A549 (cell line): ENCODE measurements around the gene USP2.

Experiments
- CTCF ChIP-seq: fragments of >200 bp; sonication (Bioruptor Twin); formaldehyde crosslinking; IDR thresholded peaks from 3 replicates; pipeline ENCODE4 v1.5.1; 2016
- EP300 ChIP-seq, 2 experiments: fragments of >200 bp; sonication (Bioruptor Twin); formaldehyde crosslinking; IDR thresholded peaks; 2 replicates in 1 of 2; 3 replicates in 1 of 2; pipeline ENCODE4 v1.6.1; 2016 to 2017
- MYC ChIP-seq: IDR thresholded peaks from 2 replicates; pipeline ENCODE4 v1.6.1; 2012; ENCODE audit warnings: mild to moderate bottlenecking, inconsistent platforms, low read length, improper control_type of control experiment, borderline replicate concordance
- RAD21 ChIP-seq, 2 experiments: fragments of >200 bp in 1 of 2; sonication (Bioruptor Twin) in 1 of 2; formaldehyde crosslinking in 1 of 2; IDR thresholded peaks in 1 of 2; conservative IDR thresholded peaks in 1 of 2; 2 replicates in 1 of 2; 3 replicates in 1 of 2; pipeline ENCODE4 v1.6.1; 2012 to 2018; ENCODE audit warnings: inconsistent platforms in 1 of 2
- RNF2 ChIP-seq: fragments of 200-600 bp; sonication (generic); IDR thresholded peaks from 2 replicates; pipeline ENCODE4 v1.6.1; 2016; ENCODE audit warnings: low read depth, mild to moderate bottlenecking, antibody characterized with exemption, moderate library complexity, borderline replicate concordance
- SREBF2 ChIP-seq: fragments of 450-650 bp; IDR thresholded peaks from 2 replicates; pipeline ENCODE4 v1.6.1; 2014; ENCODE audit warnings: mild to moderate bottlenecking, moderate library complexity

GRCh38 chr11:119318240-119319135, 63.0 kb downstream of the USP2 start:
- no peak for TF ChIP-seq CTCF
- no peak for TF ChIP-seq SREBF2
- TF ChIP-seq RNF2, result no peak
- no peak for TF ChIP-seq EP300 (IDR thresholded peaks at IDR 0.05)
- no peak for TF ChIP-seq MYC
- TF ChIP-seq RAD21 (conservative IDR thresholded peaks at IDR 0.05 in 1 of 2, IDR thresholded peaks at IDR 0.05 in 1 of 2), result no peak
